WI38 (cell line): ENCODE results near the gene OGFRL1.
"Not testable (repeated sequence)": the region's sequence is repeated elsewhere in the genome, so short reads cannot be mapped to it uniquely, and the experiment has no call there.

ENCODE experiments used
- H3K4me3 ChIP-seq: 2 replicates; pipeline ENCODE4 v1.5.1; 2011; ENCODE audit warnings: low read depth, mild to moderate bottlenecking, control low read depth, low read length
- TF ChIP-seq, protein P1 (sequence below): IDR thresholded peaks from 2 replicates; pipeline ENCODE4 v1.5.1; 2012; ENCODE audit warnings: low read depth, mild to moderate bottlenecking, control low read depth, low read length

The OGFRL1 gene

GRCh38 chr6:71250099-71250602, 38.5 kb upstream of the OGFRL1 start:
- TF ChIP-seq, protein P1, sequence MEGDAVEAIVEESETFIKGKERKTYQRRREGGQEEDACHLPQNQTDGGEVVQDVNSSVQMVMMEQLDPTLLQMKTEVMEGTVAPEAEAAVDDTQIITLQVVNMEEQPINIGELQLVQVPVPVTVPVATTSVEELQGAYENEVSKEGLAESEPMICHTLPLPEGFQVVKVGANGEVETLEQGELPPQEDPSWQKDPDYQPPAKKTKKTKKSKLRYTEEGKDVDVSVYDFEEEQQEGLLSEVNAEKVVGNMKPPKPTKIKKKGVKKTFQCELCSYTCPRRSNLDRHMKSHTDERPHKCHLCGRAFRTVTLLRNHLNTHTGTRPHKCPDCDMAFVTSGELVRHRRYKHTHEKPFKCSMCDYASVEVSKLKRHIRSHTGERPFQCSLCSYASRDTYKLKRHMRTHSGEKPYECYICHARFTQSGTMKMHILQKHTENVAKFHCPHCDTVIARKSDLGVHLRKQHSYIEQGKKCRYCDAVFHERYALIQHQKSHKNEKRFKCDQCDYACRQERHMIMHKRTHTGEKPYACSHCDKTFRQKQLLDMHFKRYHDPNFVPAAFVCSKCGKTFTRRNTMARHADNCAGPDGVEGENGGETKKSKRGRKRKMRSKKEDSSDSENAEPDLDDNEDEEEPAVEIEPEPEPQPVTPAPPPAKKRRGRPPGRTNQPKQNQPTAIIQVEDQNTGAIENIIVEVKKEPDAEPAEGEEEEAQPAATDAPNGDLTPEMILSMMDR, result no peak
- H3K4me3 ChIP-seq, result no peak overlapping the region

DNA sequence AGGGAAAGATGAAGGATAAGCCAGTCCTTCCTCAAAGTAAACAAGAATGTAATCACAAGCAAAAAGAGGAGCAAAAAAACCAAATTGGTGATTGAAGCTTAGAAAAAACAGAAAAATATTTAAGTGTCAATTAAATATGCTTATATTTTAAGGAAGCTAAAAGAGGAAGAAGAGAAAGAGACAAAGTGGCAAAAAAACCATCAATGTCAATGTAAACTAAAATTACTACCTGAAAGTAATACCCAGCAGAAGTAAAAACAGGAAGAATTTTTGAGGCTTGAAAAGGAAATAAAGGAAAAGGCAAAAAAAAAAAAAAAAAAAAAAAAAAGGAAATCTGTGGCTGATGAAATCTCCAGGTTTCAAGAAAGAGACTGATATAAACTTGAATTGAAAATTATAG, 36.2 kb upstream of the OGFRL1 start:
- TF ChIP-seq, protein P1, result no peak

DNA sequence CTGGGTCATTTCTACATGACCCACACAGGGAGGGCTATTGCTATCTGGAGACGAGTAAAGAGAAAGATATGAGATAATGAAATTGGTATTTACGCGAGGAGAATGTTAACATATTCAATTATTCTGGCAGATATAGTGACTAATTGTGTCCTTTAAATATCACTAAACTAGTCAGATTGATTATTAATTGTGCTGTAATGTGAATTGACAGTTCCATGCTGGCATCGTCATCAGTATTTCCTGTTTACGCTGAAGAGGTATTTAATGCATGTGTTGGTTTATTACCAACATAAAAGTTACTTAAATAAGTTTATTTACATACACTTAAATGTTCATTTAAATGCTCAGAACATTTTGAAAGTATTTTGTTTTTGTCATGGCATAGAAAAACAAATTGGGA, 35.7 kb upstream of the OGFRL1 start:
- TF ChIP-seq, protein P1, result no peak
- H3K4me3 ChIP-seq, result no peak overlapping the region

More for the DNA sequence above, 36.2 kb upstream of the OGFRL1 start:
- no peak overlapping the region for H3K4me3 ChIP-seq

DNA sequence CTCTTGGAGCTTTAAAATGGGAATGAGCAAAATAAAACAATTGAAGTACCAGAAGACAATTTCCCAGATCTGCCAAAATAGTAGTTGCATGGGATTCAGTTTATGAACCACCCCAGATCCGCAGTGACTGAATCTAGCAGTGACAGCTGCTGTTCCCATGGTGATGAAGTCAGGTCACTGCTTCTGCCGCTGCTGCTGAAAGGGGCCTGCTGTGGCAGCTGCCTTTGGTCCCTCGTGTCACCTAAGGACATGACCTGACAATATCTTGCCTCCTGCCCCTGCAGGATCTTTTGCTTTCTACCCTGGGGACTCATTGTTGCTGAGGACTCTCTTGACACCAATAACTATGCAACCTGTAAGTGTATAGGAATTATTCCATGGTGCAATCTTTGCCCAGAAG, 34.3 kb upstream of the OGFRL1 start:
- TF ChIP-seq, protein P1, result no peak
- no peak overlapping the region for H3K4me3 ChIP-seq

DNA sequence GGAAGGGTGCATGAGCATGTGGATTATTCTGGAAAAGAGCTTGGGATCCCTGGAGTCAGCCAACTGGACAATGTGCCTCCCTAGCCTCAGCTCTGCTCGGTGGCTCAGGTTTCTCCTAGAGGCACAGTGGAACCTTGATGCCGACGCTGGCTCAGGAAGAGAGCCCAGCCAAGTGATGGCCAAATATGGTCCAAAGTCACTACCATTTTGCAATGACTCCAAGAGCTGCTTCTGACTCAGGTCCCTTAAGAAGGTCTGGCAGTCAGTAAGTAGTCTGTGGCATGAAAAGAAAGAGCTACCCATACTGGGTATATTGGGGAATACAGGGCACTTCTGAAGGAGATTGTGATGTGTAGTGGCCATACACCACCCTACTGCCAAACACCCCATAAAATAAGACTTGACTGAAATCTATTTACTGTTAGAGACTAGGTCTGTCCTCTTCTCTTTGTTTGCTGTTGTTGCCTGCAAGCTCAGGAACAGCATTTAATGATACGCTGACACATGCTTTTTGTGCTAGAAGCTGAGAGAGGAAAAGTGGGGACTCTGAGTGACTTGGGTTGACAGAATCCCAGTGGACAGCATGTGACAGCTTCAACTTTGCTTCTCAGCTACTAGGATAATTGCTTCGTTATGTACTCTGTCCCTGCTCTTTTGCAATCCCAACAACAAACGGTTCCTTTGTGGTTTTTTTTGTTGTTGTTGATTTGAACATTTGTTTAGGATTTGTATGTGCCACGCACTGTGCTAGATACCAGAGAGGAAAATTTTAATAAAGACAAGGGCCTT, 30.3 kb upstream of the OGFRL1 start:
- no peak overlapping the region for H3K4me3 ChIP-seq
- TF ChIP-seq, protein P1, result no peak

GRCh38 chr6:71259888-71260604, 28.6 kb upstream of the OGFRL1 start:
- H3K4me3 ChIP-seq, result no peak overlapping the region
- TF ChIP-seq, protein P1, result no peak

DNA sequence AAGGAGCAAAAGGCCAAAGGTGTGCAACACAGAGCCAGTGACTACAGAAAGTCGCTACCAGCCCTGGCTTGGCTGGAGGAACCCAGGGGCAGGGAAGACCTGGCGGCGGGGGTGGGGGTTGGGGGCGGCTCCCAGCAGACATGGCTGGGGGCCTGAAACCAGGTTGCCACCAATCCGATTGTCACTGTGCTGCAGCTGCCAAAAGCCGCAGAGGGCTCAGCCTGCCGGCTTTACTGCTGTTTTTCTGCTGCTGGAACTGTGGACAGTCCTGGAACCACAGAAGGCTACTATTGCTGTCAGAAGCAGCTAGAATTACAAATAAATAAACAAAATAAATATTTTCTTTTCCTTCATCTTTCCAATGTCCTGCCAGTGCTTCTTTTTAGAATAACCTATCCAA, 25.7 kb upstream of the OGFRL1 start:
- TF ChIP-seq, protein P1, result no peak

DNA sequence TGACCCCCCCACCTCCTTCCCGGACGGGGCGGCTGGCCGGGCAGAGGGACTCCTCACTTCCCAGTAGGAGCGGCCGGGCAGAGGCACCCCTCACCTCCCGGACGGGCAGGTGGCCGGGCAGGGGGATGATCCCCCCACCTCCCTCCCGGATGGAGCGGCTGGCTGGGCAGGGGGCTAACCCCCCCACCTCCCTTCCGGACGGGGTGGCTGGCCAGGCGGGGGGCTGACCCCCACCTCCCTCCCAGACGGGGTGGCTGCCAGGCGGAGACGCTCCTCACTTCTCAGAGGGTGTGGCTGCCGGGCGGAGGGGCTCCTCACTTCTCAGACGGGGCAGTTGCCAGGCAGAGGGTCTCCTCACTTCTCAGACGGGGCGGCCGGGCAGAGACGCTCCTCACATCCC, 22.2 kb upstream of the OGFRL1 start:
- not testable (repeated sequence) for H3K4me3 ChIP-seq

More for the DNA sequence above, 25.7 kb upstream of the OGFRL1 start:
- H3K4me3 ChIP-seq, result no peak overlapping the region
